ENCODE data around the gene ZNF761. TPM values are rescaled to one million over a fixed set of nuclear protein-coding genes. Genes with fewer than 3 reads are reported as not detected.

ZNF761 gene
- total RNA-seq, 1 experiment from 2014 or later: 29.6 TPM

DNA sequence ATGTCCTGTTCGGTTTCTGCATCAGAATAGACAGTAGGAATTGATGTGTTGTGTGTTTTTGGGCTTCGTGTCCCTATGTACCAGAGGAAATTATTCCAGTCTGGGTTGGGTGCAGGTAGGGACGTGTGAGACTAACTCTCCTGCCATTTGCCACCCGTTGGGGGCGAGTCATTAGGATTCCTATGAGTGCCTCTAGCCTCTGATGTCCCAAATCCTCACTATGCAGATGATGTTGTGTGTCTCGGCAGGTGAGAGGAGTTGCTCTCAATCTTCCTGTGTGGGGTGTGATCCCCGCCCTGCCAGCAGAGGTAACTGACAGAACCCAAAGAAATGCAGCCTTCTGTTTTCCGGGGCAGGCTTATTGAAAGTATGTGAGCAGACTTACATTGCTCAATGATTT is 74.9 kb downstream of the ZNF761 start:
- Histone ChIP-seq H3K4me1 (ENCODE audit: low read length) (no peaks in the 10 kb centered on the region), H3K4me2 (ENCODE audit: low read depth, low read length, poor library complexity, severe bottlenecking) (no peak overlapping the region), H3K9me3 (ENCODE audit: low read length) (no peaks in the 10 kb centered on the region), H2AFZ (ENCODE audit: low read length) (no peak overlapping the region), H3K4me3 (ENCODE audit: low read length) (no peak overlapping the region), H4K20me1 (ENCODE audit: insufficient read depth, low read depth, low read length) (no peaks in the 10 kb centered on the region), H3K27ac (ENCODE audit: low read length) (no peak overlapping the region), H3K36me3 (ENCODE audit: insufficient read depth, low read length) (no peaks in the 10 kb centered on the region), H3K27me3 (ENCODE audit: low read length) (no peaks in the 10 kb centered on the region), H3K79me2 (ENCODE audit: low read length) (no peaks in the 10 kb centered on the region), H3K9ac (ENCODE audit: low read length) (no peak overlapping the region), H3K9me2 (replicated peaks; ENCODE audit: insufficient read depth, low read length) (no peaks in the 10 kb centered on the region)
- DNase-seq: no peak

Small RNAs within 50 kb of the gene (small RNA-seq; reads per million reads assigned to genes)
- gene RPL39P36: not detected

Other genes with a start within 250 kb of the ZNF761 start
- 9.3 and 52.1 TPM in 2 replicates for gene ZNF665, start 238.6 kb upstream of the ZNF761 start, total RNA-seq (2014; rRNA removed; shearing (Covaris generic); ENCODE audit: low replicate concordance)
- not detected in 2 replicates for gene ZNF677, start 177.1 kb upstream of the ZNF761 start, total RNA-seq (2014; rRNA removed; shearing (Covaris generic); ENCODE audit: low replicate concordance)
- gene VN1R2, start 173.7 kb upstream of the ZNF761 start, total RNA-seq (2014; rRNA removed; shearing (Covaris generic); ENCODE audit: low replicate concordance): not detected in 2 replicates
- not detected in 2 replicates for gene VN1R4, start 164.3 kb upstream of the ZNF761 start, total RNA-seq (2014; rRNA removed; shearing (Covaris generic); ENCODE audit: low replicate concordance)
- 8.9 and 18.7 TPM in 2 replicates for gene ZNF845, start 98.2 kb upstream of the ZNF761 start, total RNA-seq (2014; rRNA removed; shearing (Covaris generic); ENCODE audit: low replicate concordance)
- gene ZNF525, start 66.3 kb upstream of the ZNF761 start, total RNA-seq (2014; rRNA removed; shearing (Covaris generic); ENCODE audit: low replicate concordance): 24.8 and 47.1 TPM in 2 replicates
- 21.4 and 26.9 TPM in 2 replicates for gene ZNF765, start 36.8 kb upstream of the ZNF761 start, total RNA-seq (2014; rRNA removed; shearing (Covaris generic); ENCODE audit: low replicate concordance)
- gene ZNF813, start 35.7 kb downstream of the ZNF761 start, total RNA-seq (2014; rRNA removed; shearing (Covaris generic); ENCODE audit: low replicate concordance): 4.5 and 6.1 TPM in 2 replicates
- 21.7 and 28.3 TPM in 2 replicates for gene ZNF331, start 106.2 kb downstream of the ZNF761 start, total RNA-seq (2014; rRNA removed; shearing (Covaris generic); ENCODE audit: low replicate concordance)
- not detected in 2 replicates for gene DPRX, start 200.0 kb downstream of the ZNF761 start, total RNA-seq (2014; rRNA removed; shearing (Covaris generic); ENCODE audit: low replicate concordance)

Measured in Karpas-422 (cell line).